ENCODE measurements around the gene CCR1. TPM values are rescaled to one million over a fixed set of nuclear protein-coding genes. Genes with fewer than 3 reads are reported as not detected.

The CCR1 gene
- total RNA-seq, 1 donor from 2014 or later = 0.12 TPM

DNA sequence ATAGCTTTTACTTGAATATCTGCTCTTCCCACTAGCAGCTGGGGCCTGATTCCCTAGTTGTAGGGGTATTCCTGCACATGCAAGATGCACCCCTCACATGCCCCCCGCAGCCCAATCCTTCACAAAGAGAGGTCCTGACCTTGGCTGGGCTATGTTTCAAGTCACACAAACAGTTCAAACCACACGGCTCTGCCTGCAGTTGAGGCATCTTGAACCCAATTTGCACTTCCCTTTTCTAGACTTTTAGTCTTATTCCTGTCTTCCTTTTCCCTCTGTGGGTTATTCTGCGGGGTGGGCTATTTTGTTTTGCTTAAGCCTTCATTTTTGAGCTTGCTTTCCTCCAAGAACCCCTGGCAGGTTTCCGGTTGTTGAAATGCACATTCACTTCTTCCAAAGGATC lies 13.3 kb upstream of the CCR1 start:
- Mint-ChIP-seq H3K4me1 (no peaks in the 10 kb centered on the region), H3K4me3 (no peak overlapping the region), H3K27ac (ENCODE audit: unreplicated experiment) (no peak overlapping the region), H3K27me3 (ENCODE audit: low read depth) (peaks cover 25% of the 10 kb centered on the region), H3K36me3 (ENCODE audit: low read depth) (no peaks in the 10 kb centered on the region), H3K9me3 (peaks cover 15% of the 10 kb centered on the region)
- no peak for DNase-seq (ENCODE audit: low read depth, low spot score)
- TF ChIP-seq CTCF (conservative IDR thresholded peaks at IDR 0.05) = no peak

GRCh38 chr3:46218196-46218709 lies 10.1 kb upstream of the CCR1 start:
- H3K4me3 Mint-ChIP-seq = no peak overlapping the region
- peaks cover 7% of the 10 kb centered on the region for H3K27me3 Mint-ChIP-seq (ENCODE audit: low read depth)
- DNase-seq (ENCODE audit: low read depth, low spot score) = no peak
- no peaks in the 10 kb centered on the region for H3K36me3 Mint-ChIP-seq (ENCODE audit: low read depth)
- TF ChIP-seq CTCF (conservative IDR thresholded peaks at IDR 0.05) = no peak
- no peak overlapping the region for H3K27ac Mint-ChIP-seq (ENCODE audit: unreplicated experiment)
- no peaks in the 10 kb centered on the region for H3K4me1 Mint-ChIP-seq
- peaks cover 13% of the 10 kb centered on the region for H3K9me3 Mint-ChIP-seq

- Mint-ChIP-seq H3K4me1 (no peaks in the 10 kb centered on the region), H3K27ac (ENCODE audit: unreplicated experiment) (no peak overlapping the region), H3K36me3 (ENCODE audit: low read depth) (no peaks in the 10 kb centered on the region), H3K4me3 (no peak overlapping the region), H3K9me3 (peaks cover 13% of the 10 kb centered on the region), H3K27me3 (ENCODE audit: low read depth) (peaks cover 7% of the 10 kb centered on the region)
- no peak for TF ChIP-seq CTCF (conservative IDR thresholded peaks at IDR 0.05)
- DNase-seq (ENCODE audit: low read depth, low spot score) = no peak
Observed at GRCh38 chr3:46215810-46216414, 7.8 kb upstream of the CCR1 start.

- Mint-ChIP-seq H3K27ac (ENCODE audit: unreplicated experiment) (no peak overlapping the region), H3K9me3 (peaks cover 11% of the 10 kb centered on the region), H3K27me3 (ENCODE audit: low read depth) (peaks cover 7% of the 10 kb centered on the region), H3K36me3 (ENCODE audit: low read depth) (no peaks in the 10 kb centered on the region), H3K4me1 (no peaks in the 10 kb centered on the region), H3K4me3 (no peak overlapping the region)
- peak; percentile 34 for TF ChIP-seq CTCF (conservative IDR thresholded peaks at IDR 0.05)
- DNase-seq (ENCODE audit: low read depth, low spot score) = no peak
Observed at GRCh38 chr3:46214751-46215352, 6.7 kb upstream of the CCR1 start.

GRCh38 chr3:46213201-46213600 lies 5.1 kb upstream of the CCR1 start:
- Mint-ChIP-seq H3K4me1 (peaks cover 2% of the 10 kb centered on the region), H3K27ac (ENCODE audit: unreplicated experiment) (no peak overlapping the region), H3K9me3 (peaks cover 4% of the 10 kb centered on the region), H3K27me3 (ENCODE audit: low read depth) (peaks cover 7% of the 10 kb centered on the region), H3K4me3 (no peak overlapping the region), H3K36me3 (ENCODE audit: low read depth) (no peaks in the 10 kb centered on the region)
- DNase-seq (ENCODE audit: low read depth, low spot score) = no peak
- TF ChIP-seq CTCF (conservative IDR thresholded peaks at IDR 0.05) = no peak

Data from neural crest cell (in vitro differentiated cells).